H9 (cell line): ENCODE results near the gene SMCO3. TPM values are rescaled to one million over a fixed set of nuclear protein-coding genes. Genes with fewer than 3 reads are reported as not detected.

Source experiments
- DNase-seq: peaks from one replicate; pipeline ENCODE4 v3.0.0-alpha.2; 2017
- H2AFZ ChIP-seq: one replicate; pipeline ENCODE4 v1.6.1; 2013; ENCODE audit warnings: mild to moderate bottlenecking, low read length, control low read depth, moderate library complexity
- H2AK5ac ChIP-seq: 2 replicates; pipeline ENCODE4 v1.6.1; 2013; ENCODE audit warnings: low read length, control low read depth, mixed read lengths; ENCODE audit not compliant: insufficient read length
- H2BK120ac ChIP-seq: one replicate; pipeline ENCODE4 v1.6.1; 2013; ENCODE audit warnings: low read depth, mild to moderate bottlenecking, low read length, control low read depth, inconsistent platforms; ENCODE audit not compliant: poor library complexity, severe bottlenecking
- H2BK12ac ChIP-seq: 2 replicates; pipeline ENCODE4 v1.6.1; 2013; ENCODE audit warnings: low read length, control low read depth, mixed read lengths, low read depth; ENCODE audit not compliant: insufficient read length
- H2BK15ac ChIP-seq: 2 replicates; pipeline ENCODE4 v1.6.1; 2013; ENCODE audit warnings: low read depth, low read length, control low read depth
- H2BK20ac ChIP-seq: one replicate; pipeline ENCODE4 v1.6.1; 2013; ENCODE audit warnings: low read depth, mild to moderate bottlenecking, low read length, control low read depth, inconsistent platforms; ENCODE audit not compliant: poor library complexity, severe bottlenecking
- H2BK5ac ChIP-seq: 2 replicates; pipeline ENCODE4 v1.6.1; 2013; ENCODE audit warnings: low read length, control low read depth, mixed read lengths; ENCODE audit not compliant: insufficient read length
- H3K14ac ChIP-seq: 2 replicates; pipeline ENCODE4 v1.6.1; 2013; ENCODE audit warnings: low read length, control low read depth; ENCODE audit not compliant: insufficient read depth
- H3K18ac ChIP-seq: 2 replicates; pipeline ENCODE4 v1.6.1; 2013; ENCODE audit warnings: low read depth, mild to moderate bottlenecking, mixed read lengths, low read length, control low read depth; ENCODE audit not compliant: insufficient read length
- H3K23ac ChIP-seq: 2 replicates; pipeline ENCODE4 v1.6.1; 2013; ENCODE audit warnings: low read length, control low read depth, mixed read lengths, low read depth; ENCODE audit not compliant: insufficient read length
- H3K23me2 ChIP-seq: 2 replicates; pipeline ENCODE4 v1.6.1; 2013; ENCODE audit warnings: low read depth, mild to moderate bottlenecking, mixed read lengths, low read length, control low read depth; ENCODE audit not compliant: insufficient read length, poor library complexity, severe bottlenecking
- H3K27ac ChIP-seq: 2 replicates; pipeline ENCODE4 v1.5.1; 2013; ENCODE audit warnings: low read length, control low read depth, mixed read lengths, low read depth; ENCODE audit not compliant: insufficient read length
- H3K27me3 ChIP-seq: 2 replicates; pipeline ENCODE4 v1.6.1; 2013; ENCODE audit warnings: low read length, control low read depth, inconsistent platforms; ENCODE audit not compliant: insufficient read depth
- H3K4ac ChIP-seq: 2 replicates; pipeline ENCODE4 v1.6.1; 2013; ENCODE audit warnings: low read depth, mild to moderate bottlenecking, control low read depth, inconsistent platforms, low read length, moderate library complexity
- H3K4me1 ChIP-seq: 2 replicates; pipeline ENCODE4 v1.6.1; 2013; ENCODE audit warnings: low read length, control low read depth, inconsistent platforms; ENCODE audit not compliant: insufficient read depth
- H3K4me2 ChIP-seq: 2 replicates; pipeline ENCODE4 v1.6.1; 2013; ENCODE audit warnings: low read length, control low read depth, mixed read lengths; ENCODE audit not compliant: insufficient read length, insufficient read depth
- H3K56ac ChIP-seq: 2 replicates; pipeline ENCODE4 v1.6.1; 2013; ENCODE audit warnings: low read depth, mild to moderate bottlenecking, mixed read lengths, low read length, control low read depth; ENCODE audit not compliant: insufficient read length
- H3K79me1 ChIP-seq: 2 replicates; pipeline ENCODE4 v1.6.1; 2013; ENCODE audit warnings: low read depth, mild to moderate bottlenecking, moderate library complexity, low read length, control low read depth, inconsistent platforms; ENCODE audit not compliant: insufficient read depth, poor library complexity, severe bottlenecking
- H3K79me2 ChIP-seq: 2 replicates; pipeline ENCODE4 v1.6.1; 2013; ENCODE audit warnings: low read length, control low read depth, inconsistent platforms; ENCODE audit not compliant: insufficient read depth
- H3K9ac ChIP-seq: 2 replicates; pipeline ENCODE4 v1.6.1; 2013; ENCODE audit warnings: low read length, control low read depth, mixed read lengths; ENCODE audit not compliant: insufficient read length; ENCODE audit errors: extremely low read depth
- H3K9me3 ChIP-seq: one replicate; pipeline ENCODE4 v1.6.1; 2013; ENCODE audit warnings: low read depth, low read length, inconsistent platforms; ENCODE audit not compliant: control insufficient read depth
- H3T11ph ChIP-seq: one replicate; pipeline ENCODE4 v1.6.1; 2013; ENCODE audit warnings: mild to moderate bottlenecking, low read length, control low read depth, inconsistent platforms
- H4K20me1 ChIP-seq: one replicate; pipeline ENCODE4 v1.6.1; 2013; ENCODE audit not compliant: control insufficient read depth, insufficient read length, insufficient read depth
- H4K5ac ChIP-seq: 2 replicates; pipeline ENCODE4 v1.6.1; 2013; ENCODE audit warnings: low read depth, mild to moderate bottlenecking, mixed read lengths, low read length, control low read depth; ENCODE audit not compliant: insufficient read length
- H4K8ac ChIP-seq: replicated peaks from 2 replicates; pipeline ENCODE4 v1.6.1; 2013; ENCODE audit warnings: low read length, control low read depth, mixed read lengths, low read depth; ENCODE audit not compliant: insufficient read length
- H4K91ac ChIP-seq: 2 replicates; pipeline ENCODE4 v1.6.1; 2013; ENCODE audit warnings: low read depth, mild to moderate bottlenecking, moderate library complexity, mixed read lengths, low read length, control low read depth; ENCODE audit not compliant: insufficient read length
- H3K27ac Mint-ChIP-seq, 3 experiments: 2 replicates in 2 of 3; 3 replicates in 1 of 3; pipeline ENCODE4 v1.8.0; 2020 to 2021; ENCODE audit warnings: mixed read lengths in 3 of 3, mild to moderate bottlenecking in 1 of 3, moderate library complexity in 1 of 3
- H3K27me3 Mint-ChIP-seq: 2 replicates; pipeline ENCODE4 v1.8.0; 2021; ENCODE audit warnings: low read depth, mild to moderate bottlenecking, moderate library complexity, mixed read lengths
- H3K36me3 Mint-ChIP-seq, 3 experiments: 2 replicates in 2 of 3; 3 replicates in 1 of 3; pipeline ENCODE4 v1.8.0; 2020 to 2021; ENCODE audit warnings: low read depth in 3 of 3, mixed read lengths in 3 of 3; ENCODE audit not compliant: insufficient read depth in 1 of 3
- H3K4me1 Mint-ChIP-seq, 2 experiments: 2 replicates each; pipeline ENCODE4 v1.8.0; 2020; ENCODE audit warnings: mixed read lengths in 2 of 2
- H3K4me3 Mint-ChIP-seq, 2 experiments: 2 replicates in 1 of 2; 3 replicates in 1 of 2; pipeline ENCODE4 v1.8.0; 2020 to 2021; ENCODE audit warnings: mild to moderate bottlenecking in 2 of 2, mixed read lengths in 2 of 2, moderate library complexity in 1 of 2
- H3K9me3 Mint-ChIP-seq, 2 experiments: 2 replicates in 1 of 2; 3 replicates in 1 of 2; pipeline ENCODE4 v1.8.0; 2020; ENCODE audit warnings: mild to moderate bottlenecking in 2 of 2, mixed read lengths in 2 of 2, moderate library complexity in 1 of 2
- CTCF ChIP-seq: fragments of 200-600 bp; sonication (generic); conservative IDR thresholded peaks from 3 replicates; pipeline ENCODE4 v1.8.0; 2021; ENCODE audit warnings: antibody characterized with exemption, mild to moderate bottlenecking
- WGBS: extraction: QIAGEN DNeasy Blood & Tissue Kit; methylation state at CpG from one replicate; pipeline ENCODE4 v1.1.7; 2013; ENCODE audit warnings: missing lambda C conversion rate, low lambda C conversion rate, mixed read lengths; ENCODE audit not compliant: insufficient read length; ENCODE audit errors: extremely low coverage; 5-methylcytosine and 5-hydroxymethylcytosine counted together
- total RNA-seq: library from RNA; stranded (reverse); gene quantifications from 2 replicates; pipeline ENCODE4 v1.2.1, GENCODE V29; 2021

The SMCO3 gene
- total RNA-seq, 1 experiment from 2014 or later: not detected

DNA sequence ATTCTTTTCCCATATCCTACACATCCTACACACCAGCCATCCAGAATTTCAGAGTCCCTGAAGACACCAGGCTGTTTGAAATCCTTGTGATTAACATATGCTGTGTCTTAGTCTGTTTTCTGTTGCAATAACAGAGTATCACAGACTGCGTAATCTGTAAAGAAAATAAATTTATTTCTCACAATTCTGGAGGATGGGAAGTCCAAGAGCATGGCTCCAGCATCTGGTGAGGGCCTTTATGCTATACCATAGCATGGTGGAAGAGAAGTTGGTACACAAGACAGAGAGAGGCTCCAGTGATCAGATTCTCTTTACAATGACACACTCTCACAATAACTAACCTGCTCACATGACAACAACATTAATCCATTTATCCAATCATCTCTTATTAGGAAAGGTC, 25.3 kb upstream of the SMCO3 start:
- H4K8ac ChIP-seq: no peak overlapping the region
- no peaks in the 10 kb centered on the region for H3K4me1 ChIP-seq
- no peaks in the 10 kb centered on the region for H3K79me2 ChIP-seq
- no peaks in the 10 kb centered on the region for H3K9me3 ChIP-seq
- H3K23ac ChIP-seq: no peak overlapping the region
- Mint-ChIP-seq H3K36me3 (peaks cover 0 to 10% (median 0%) of the 10 kb centered on the region in 3 experiments; a peak in 2 of 7 replicates), H3K4me3 (no peak overlapping the region), H3K27ac (no peak overlapping the region; a peak in 2 of 7 replicates), H3K9me3 (peaks cover 7 to 9% of the 10 kb centered on the region in 2 experiments), H3K27me3 (no peaks in the 10 kb centered on the region), H3K4me1 (peaks cover 4 to 8% of the 10 kb centered on the region in 2 experiments; a peak in 3 of 4 replicates)
- H3K4me2 ChIP-seq: no peak overlapping the region
- H2BK5ac ChIP-seq: no peak overlapping the region
- H2BK120ac ChIP-seq: no peak overlapping the region
- no peak overlapping the region for H4K5ac ChIP-seq
- no peak overlapping the region for H3T11ph ChIP-seq
- no peak overlapping the region for H3K9ac ChIP-seq
- H2BK15ac ChIP-seq: no peak overlapping the region
- H3K27me3 ChIP-seq: no peaks in the 10 kb centered on the region
- no peaks in the 10 kb centered on the region for H3K79me1 ChIP-seq
- H3K18ac ChIP-seq: no peak overlapping the region
- no peak overlapping the region for H3K56ac ChIP-seq
- no CpG with 5 or more reads among the region's 1 CpG for WGBS
- no peak overlapping the region for H2AFZ ChIP-seq
- no peaks in the 10 kb centered on the region for H4K20me1 ChIP-seq
- H4K91ac ChIP-seq: no peak overlapping the region
- H3K23me2 ChIP-seq: no peaks in the 10 kb centered on the region
- H3K4ac ChIP-seq: no peak overlapping the region
- no peak overlapping the region for H2BK20ac ChIP-seq
- no peak for TF ChIP-seq CTCF
- DNase-seq: no peak
- no peak overlapping the region for H3K27ac ChIP-seq
- no peak overlapping the region for H2BK12ac ChIP-seq
- H2AK5ac ChIP-seq: no peak overlapping the region
- no peak overlapping the region for H3K14ac ChIP-seq
